MCF 10A (cell line): ENCODE data around the gene CSF2. TPM values are rescaled to one million over a fixed set of nuclear protein-coding genes. Genes with fewer than 3 reads are reported as not detected.

Source experiments
- BruUV-seq: library from RNA; stranded (reverse); fragments of 400-500 nt; replicated peaks from 2 replicates; lab custom pipeline; 2021; lab: Mats Ljungman, UMichigan
- CTCF ChIA-PET: fragments of 300-600 bp; sonication (Branson Sonifier 250); formaldehyde crosslinking; extraction: SDS; loops from one replicate; lab custom pipeline; 2021; ENCODE audit warnings: antibody characterized with exemption, inconsistent platforms; lab: Yijun Ruan, JAX
- POLR2A ChIA-PET: fragments of 300-600, 350-650 bp; sonication (Branson Sonifier 250); formaldehyde crosslinking; extraction: SDS; loops from one replicate; lab custom pipeline; 2020; ENCODE audit warnings: antibody characterized with exemption, inconsistent platforms; lab: Yijun Ruan, JAX
- DNase-seq: peaks from one replicate; pipeline ENCODE4 v3.0.0-alpha.2; 2018; ENCODE audit not compliant: unreplicated experiment
- H3K27ac Mint-ChIP-seq: one replicate; pipeline ENCODE4 v1.8.0; 2022; ENCODE audit warnings: mild to moderate bottlenecking, low read depth, mixed read lengths; ENCODE audit not compliant: unreplicated experiment
- H3K27me3 Mint-ChIP-seq: one replicate; pipeline ENCODE4 v1.8.0; 2022; ENCODE audit warnings: mixed read lengths; ENCODE audit not compliant: insufficient read depth, unreplicated experiment
- H3K36me3 Mint-ChIP-seq: one replicate; pipeline ENCODE4 v1.8.0; 2022; ENCODE audit warnings: mild to moderate bottlenecking, moderate library complexity, mixed read lengths; ENCODE audit not compliant: insufficient read depth, unreplicated experiment
- H3K4me1 Mint-ChIP-seq: one replicate; pipeline ENCODE4 v1.8.0; 2022; ENCODE audit warnings: mixed read lengths; ENCODE audit not compliant: insufficient read depth, unreplicated experiment
- H3K4me3 Mint-ChIP-seq: one replicate; pipeline ENCODE4 v1.8.0; 2022; ENCODE audit warnings: mild to moderate bottlenecking, moderate library complexity, mixed read lengths; ENCODE audit not compliant: unreplicated experiment
- H3K9me3 Mint-ChIP-seq: one replicate; pipeline ENCODE4 v1.8.0; 2022; ENCODE audit warnings: mixed read lengths; ENCODE audit not compliant: unreplicated experiment
- intact Hi-C: fragments of 100-400 bp; cut with micrococcal nuclease; formaldehyde crosslinking; loops from 2 replicates; pipeline ENCODE4 v1.14.1; 2022
- total RNA-seq: library from RNA; stranded (reverse); gene quantifications from 2 replicates; pipeline ENCODE4 v1.2.3, GENCODE V29; 2022
- TF ChIP-seq, protein P1 (sequence below): fragments of 200-600 bp; IDR thresholded peaks from one replicate; pipeline ENCODE4 v1.8.0; 2022; ENCODE audit warnings: antibody characterized with exemption, mild to moderate bottlenecking; ENCODE audit not compliant: unreplicated experiment

Gene CSF2
- total RNA-seq, 1 experiment from 2014 or later, result not detected

DNA sequence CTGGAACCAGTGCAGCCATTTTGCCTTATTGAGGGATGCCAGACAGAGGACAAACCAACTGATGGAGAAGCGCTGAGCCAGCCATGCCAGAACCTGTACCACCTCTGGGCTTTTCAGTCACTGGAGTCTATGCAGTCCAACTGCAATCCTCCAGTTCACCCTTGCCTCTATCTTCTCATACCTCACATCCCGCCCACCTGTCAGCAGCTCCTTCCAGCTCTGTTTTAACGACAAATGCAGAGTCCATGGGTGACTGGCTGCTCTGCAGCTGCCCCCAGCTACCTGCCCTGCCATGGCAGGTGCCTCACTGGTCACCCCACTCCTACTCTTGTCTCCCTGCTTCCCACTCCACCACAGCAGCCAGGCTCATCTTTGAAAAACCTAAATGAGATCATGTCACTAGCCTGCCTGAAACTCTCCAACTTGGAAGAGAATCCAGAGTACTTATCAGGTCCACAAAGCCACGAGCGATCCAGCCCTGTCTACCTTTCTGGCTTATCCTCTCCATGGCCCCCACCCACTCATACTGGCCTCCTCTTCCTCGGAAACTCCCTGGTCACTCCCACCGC is 48.1 kb upstream of the CSF2 start:
- Mint-ChIP-seq H3K27me3 (peaks cover 31% of the 10 kb centered on the region), H3K4me1 (no peaks in the 10 kb centered on the region), H3K4me3 (no peak overlapping the region), H3K27ac (no peak overlapping the region), H3K36me3 (no peaks in the 10 kb centered on the region), H3K9me3 (no peaks in the 10 kb centered on the region)
- POLR2A ChIA-PET, result no interaction called here
- DNase-seq, result no peak
- TF ChIP-seq, protein P1, sequence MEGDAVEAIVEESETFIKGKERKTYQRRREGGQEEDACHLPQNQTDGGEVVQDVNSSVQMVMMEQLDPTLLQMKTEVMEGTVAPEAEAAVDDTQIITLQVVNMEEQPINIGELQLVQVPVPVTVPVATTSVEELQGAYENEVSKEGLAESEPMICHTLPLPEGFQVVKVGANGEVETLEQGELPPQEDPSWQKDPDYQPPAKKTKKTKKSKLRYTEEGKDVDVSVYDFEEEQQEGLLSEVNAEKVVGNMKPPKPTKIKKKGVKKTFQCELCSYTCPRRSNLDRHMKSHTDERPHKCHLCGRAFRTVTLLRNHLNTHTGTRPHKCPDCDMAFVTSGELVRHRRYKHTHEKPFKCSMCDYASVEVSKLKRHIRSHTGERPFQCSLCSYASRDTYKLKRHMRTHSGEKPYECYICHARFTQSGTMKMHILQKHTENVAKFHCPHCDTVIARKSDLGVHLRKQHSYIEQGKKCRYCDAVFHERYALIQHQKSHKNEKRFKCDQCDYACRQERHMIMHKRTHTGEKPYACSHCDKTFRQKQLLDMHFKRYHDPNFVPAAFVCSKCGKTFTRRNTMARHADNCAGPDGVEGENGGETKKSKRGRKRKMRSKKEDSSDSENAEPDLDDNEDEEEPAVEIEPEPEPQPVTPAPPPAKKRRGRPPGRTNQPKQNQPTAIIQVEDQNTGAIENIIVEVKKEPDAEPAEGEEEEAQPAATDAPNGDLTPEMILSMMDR, result no peak
- no TSS peak for BruUV-seq
- CTCF ChIA-PET, result interaction anchor here (0.6 to 0.8 kb wide), 2 partner anchors 40 to 285 kb away, joined by 3 read pairs; no protein-coding TSS in a partner anchor
- intact Hi-C loops, result no loop called here

DNA sequence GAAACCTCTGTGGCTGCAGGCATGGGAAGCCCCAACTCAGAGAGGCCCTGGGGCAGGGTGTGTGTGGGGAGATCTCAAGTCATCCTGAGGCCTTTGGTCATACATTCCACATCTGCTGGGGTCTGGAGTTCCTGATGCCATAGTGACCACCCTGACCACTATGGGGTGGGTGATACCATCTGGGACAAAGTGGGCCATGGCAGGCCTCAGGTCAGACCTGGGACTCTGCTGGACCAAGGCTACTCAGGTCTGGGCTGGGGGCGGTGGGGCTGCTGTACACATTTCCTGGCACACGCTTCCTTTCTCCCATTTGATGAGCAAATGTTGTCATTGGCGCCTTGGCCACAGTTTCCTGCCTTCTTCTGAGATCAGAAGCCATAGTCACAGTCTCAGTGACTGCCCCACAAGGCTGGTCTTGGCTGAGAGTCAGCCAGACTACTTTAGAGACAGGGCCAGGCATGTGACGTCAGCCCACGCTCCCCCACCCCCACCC is 47.0 kb upstream of the CSF2 start:
- POLR2A ChIA-PET, result no interaction called here
- peaks cover 36% of the 10 kb centered on the region for H3K27me3 Mint-ChIP-seq

DNA sequence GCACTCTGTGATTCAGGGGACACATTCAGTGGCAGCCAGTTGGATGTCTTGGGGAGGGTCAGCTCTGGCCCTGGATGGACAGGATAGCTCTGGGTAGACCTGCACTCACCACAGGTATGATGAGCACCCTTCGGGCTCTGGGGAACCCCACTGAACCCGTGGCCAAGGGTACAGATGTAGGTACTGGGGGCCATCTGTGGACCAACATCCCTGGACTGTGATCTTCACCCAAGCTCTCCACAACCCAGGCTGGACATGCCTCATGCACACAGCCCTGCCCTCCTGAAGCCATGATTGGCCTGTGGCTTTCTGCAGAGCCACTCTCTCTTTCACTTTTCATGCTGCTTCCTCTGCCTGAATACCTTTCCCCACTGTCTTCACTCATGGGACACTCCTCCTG is 46.6 kb upstream of the CSF2 start:
- Mint-ChIP-seq H3K4me1 (no peaks in the 10 kb centered on the region), H3K27ac (no peak overlapping the region), H3K36me3 (no peaks in the 10 kb centered on the region), H3K9me3 (no peaks in the 10 kb centered on the region), H3K4me3 (no peak overlapping the region), H3K27me3 (peaks cover 40% of the 10 kb centered on the region)
- BruUV-seq, result no TSS peak
- POLR2A ChIA-PET, result no interaction called here
- DNase-seq, result no peak
- intact Hi-C loops, result no loop called here
- CTCF ChIA-PET, result interaction anchor here (1.6 kb wide), 1 partner anchor 36 kb away, joined by 6 read pairs; no protein-coding TSS in a partner anchor
- TF ChIP-seq, protein P1, result no peak

More for the DNA sequence above, 47.0 kb upstream of the CSF2 start:
- intact Hi-C loops, result no loop called here
- Mint-ChIP-seq H3K9me3 (no peaks in the 10 kb centered on the region), H3K27ac (no peak overlapping the region), H3K4me3 (no peak overlapping the region), H3K36me3 (no peaks in the 10 kb centered on the region), H3K4me1 (no peaks in the 10 kb centered on the region)
- BruUV-seq, result no TSS peak
- TF ChIP-seq, protein P1, result no peak
- CTCF ChIA-PET, result no interaction called here
- no peak for DNase-seq

DNA sequence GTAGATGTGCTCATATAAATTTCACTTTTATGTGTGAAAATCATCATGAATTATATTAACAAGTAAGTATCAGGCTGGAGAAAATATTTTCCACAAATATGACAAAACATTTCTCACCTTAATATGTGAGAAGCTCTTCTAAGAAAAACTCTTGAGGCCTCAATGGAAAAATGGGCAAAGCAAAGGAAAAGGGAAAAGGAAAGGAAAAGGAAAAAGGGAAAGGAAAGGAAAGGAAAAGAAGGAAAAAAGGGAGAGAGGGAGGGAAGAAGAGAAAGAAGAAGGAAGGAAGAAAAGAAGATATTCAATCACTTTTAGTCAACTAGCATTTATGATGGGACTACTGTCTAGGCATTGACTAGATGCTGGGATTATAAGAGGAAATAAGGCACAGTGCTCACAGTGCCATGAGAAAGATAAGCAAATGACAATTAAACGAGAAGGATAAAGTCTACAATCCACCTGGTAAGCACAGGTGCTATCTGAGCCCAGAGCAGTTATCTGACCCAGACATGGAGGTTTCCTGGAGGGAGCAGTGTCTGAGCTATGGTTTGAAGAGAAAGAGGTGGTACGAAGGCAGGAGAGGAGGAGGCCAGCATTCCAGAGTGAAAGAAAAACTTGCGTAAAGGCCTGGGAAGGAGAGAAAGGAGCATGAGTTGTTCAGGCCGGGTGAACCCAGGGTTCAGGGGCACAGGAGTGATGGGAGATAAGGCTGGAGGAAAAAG is 43.8 kb upstream of the CSF2 start:
- POLR2A ChIA-PET, result no interaction called here
- BruUV-seq, result no TSS peak
- intact Hi-C loops, result no loop called here
- Mint-ChIP-seq H3K27me3 (peaks cover 64% of the 10 kb centered on the region), H3K9me3 (peaks cover 18% of the 10 kb centered on the region), H3K4me1 (no peaks in the 10 kb centered on the region), H3K4me3 (no peak overlapping the region), H3K36me3 (no peaks in the 10 kb centered on the region), H3K27ac (no peak overlapping the region)
- CTCF ChIA-PET, result interaction anchor here (0.6 to 0.7 kb wide), 3 partner anchors 23 to 277 kb away, joined by 3 read pairs; no protein-coding TSS in a partner anchor
- no peak for DNase-seq
- TF ChIP-seq, protein P1, result no peak
